Peyer's patch (tissue), 4 donors: ENCODE measurements around the gene ATG13.

Source experiments
- POLR2A ChIP-seq, 2 donors: fragments of 450-650 bp; IDR thresholded peaks; one replicate each; pipeline ENCODE4 v1.5.1; 2017; ENCODE audit warnings: antibody characterized with exemption in 2 of 2, mild to moderate bottlenecking in 2 of 2, moderate library complexity in 2 of 2
- TF ChIP-seq, protein P1 (sequence below), 6 experiments: fragments of 450-650 bp in 4 of 6; fragments of 200-600 bp in 2 of 6; sonication (generic) in 1 of 6; IDR thresholded peaks; one replicate each; pipeline ENCODE4 v1.5.1; 2017 to 2019; ENCODE audit warnings: antibody characterized with exemption in 6 of 6, mild to moderate bottlenecking in 3 of 6, moderate library complexity in 1 of 6

DNA sequence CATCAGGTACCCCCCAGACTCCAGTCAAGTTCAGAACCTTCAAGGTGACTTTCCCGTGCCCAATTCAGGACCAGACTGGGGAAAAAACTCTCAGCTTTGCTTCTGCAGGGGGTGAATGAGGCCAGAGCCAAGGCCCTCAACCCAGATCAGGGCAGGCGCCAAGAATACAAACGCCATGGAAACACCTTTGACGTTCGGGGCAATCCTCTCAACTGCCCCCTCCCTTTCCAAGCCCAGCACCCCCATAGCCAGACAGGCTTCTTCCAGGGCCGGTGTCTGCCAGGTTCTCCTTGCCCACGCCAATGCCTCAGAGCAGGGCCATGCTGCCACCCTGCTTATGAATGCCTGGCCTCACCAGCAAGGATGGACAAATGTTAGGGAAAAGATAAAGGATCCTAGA is 77.3 kb downstream of the ATG13 start:
- TF ChIP-seq, protein P1, sequence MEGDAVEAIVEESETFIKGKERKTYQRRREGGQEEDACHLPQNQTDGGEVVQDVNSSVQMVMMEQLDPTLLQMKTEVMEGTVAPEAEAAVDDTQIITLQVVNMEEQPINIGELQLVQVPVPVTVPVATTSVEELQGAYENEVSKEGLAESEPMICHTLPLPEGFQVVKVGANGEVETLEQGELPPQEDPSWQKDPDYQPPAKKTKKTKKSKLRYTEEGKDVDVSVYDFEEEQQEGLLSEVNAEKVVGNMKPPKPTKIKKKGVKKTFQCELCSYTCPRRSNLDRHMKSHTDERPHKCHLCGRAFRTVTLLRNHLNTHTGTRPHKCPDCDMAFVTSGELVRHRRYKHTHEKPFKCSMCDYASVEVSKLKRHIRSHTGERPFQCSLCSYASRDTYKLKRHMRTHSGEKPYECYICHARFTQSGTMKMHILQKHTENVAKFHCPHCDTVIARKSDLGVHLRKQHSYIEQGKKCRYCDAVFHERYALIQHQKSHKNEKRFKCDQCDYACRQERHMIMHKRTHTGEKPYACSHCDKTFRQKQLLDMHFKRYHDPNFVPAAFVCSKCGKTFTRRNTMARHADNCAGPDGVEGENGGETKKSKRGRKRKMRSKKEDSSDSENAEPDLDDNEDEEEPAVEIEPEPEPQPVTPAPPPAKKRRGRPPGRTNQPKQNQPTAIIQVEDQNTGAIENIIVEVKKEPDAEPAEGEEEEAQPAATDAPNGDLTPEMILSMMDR (IDR thresholded peaks at IDR 0.05) = no peak
- no peak for TF ChIP-seq POLR2A (IDR thresholded peaks at IDR 0.05)
